Parathyroid adenoma (tissue), 2 donors: ENCODE measurements around the gene DAB2IP.

Source experiments
- H2AFZ ChIP-seq: fragments of 300-600 bp; sonication (generic); one replicate; pipeline ENCODE4 v1.7.0; 2017; ENCODE audit warnings: antibody characterized with exemption, mild to moderate bottlenecking
- H3K27ac ChIP-seq: fragments of 300-600 bp; sonication (generic); one replicate; pipeline ENCODE4 v1.7.0; 2017
- H3K27me3 ChIP-seq: fragments of 300-600 bp; sonication (generic); one replicate; pipeline ENCODE4 v1.7.0; 2017; ENCODE audit warnings: low read length; ENCODE audit not compliant: control insufficient read depth, insufficient read depth
- H3K36me3 ChIP-seq: fragments of 300-600 bp; sonication (generic); one replicate; pipeline ENCODE4 v1.7.0; 2017; ENCODE audit warnings: low read length; ENCODE audit not compliant: control insufficient read depth, insufficient read depth
- H3K4me1 ChIP-seq: fragments of 300-600 bp; sonication (generic); one replicate; pipeline ENCODE4 v1.7.0; 2017; ENCODE audit warnings: control low read depth
- H3K4me2 ChIP-seq: fragments of 300-600 bp; sonication (generic); one replicate; pipeline ENCODE4 v1.7.0; 2017; ENCODE audit warnings: low read length
- H3K4me3 ChIP-seq: fragments of 300-600 bp; sonication (generic); one replicate; pipeline ENCODE4 v1.7.0; 2017; ENCODE audit warnings: low read depth, low read length
- H3K79me2 ChIP-seq: fragments of 300-600 bp; sonication (generic); one replicate; pipeline ENCODE4 v1.7.0; 2017; ENCODE audit warnings: control low read depth
- H3K9ac ChIP-seq: fragments of 300-600 bp; sonication (generic); one replicate; pipeline ENCODE4 v1.7.0; 2017; ENCODE audit warnings: mild to moderate bottlenecking
- H3K9me3 ChIP-seq: fragments of 300-600 bp; sonication (generic); one replicate; pipeline ENCODE4 v1.7.0; 2017; ENCODE audit warnings: low read length; ENCODE audit not compliant: control insufficient read depth
- CTCF ChIP-seq: fragments of 300-600 bp; sonication (generic); IDR thresholded peaks from one replicate; pipeline ENCODE4 v1.7.0; 2017; ENCODE audit warnings: antibody characterized with exemption, mild to moderate bottlenecking
- donor health status: primary hyperparathyroidism.

Gene DAB2IP

GRCh38 chr9:121649476-121650216 is 1.8 kb upstream of the DAB2IP start:
- H3K79me2 ChIP-seq = peaks cover 4% of the 10 kb centered on the region
- H3K36me3 ChIP-seq = no peaks in the 10 kb centered on the region
- no peak overlapping the region for H3K9ac ChIP-seq
- H3K9me3 ChIP-seq = no peaks in the 10 kb centered on the region
- H3K27me3 ChIP-seq = no peaks in the 10 kb centered on the region
- no peak overlapping the region for H3K4me2 ChIP-seq
- TF ChIP-seq CTCF = no peak
- no peaks in the 10 kb centered on the region for H3K4me1 ChIP-seq
- H3K27ac ChIP-seq = no peak overlapping the region
- no peak overlapping the region for H3K4me3 ChIP-seq
- H2AFZ ChIP-seq = no peak overlapping the region

GRCh38 chr9:121650217-121651007 is 1.0 kb upstream of the DAB2IP start:
- Histone ChIP-seq H3K9me3 (no peaks in the 10 kb centered on the region), H2AFZ (no peak overlapping the region), H3K9ac (no peak overlapping the region), H3K27ac (no peak overlapping the region), H3K4me1 (no peaks in the 10 kb centered on the region), H3K79me2 (peaks cover 4% of the 10 kb centered on the region), H3K4me3 (no peak overlapping the region), H3K36me3 (no peaks in the 10 kb centered on the region), H3K4me2 (no peak overlapping the region), H3K27me3 (no peaks in the 10 kb centered on the region)
- no peak for TF ChIP-seq CTCF

GRCh38 chr9:121651008-121651294 is 483 bp upstream of the DAB2IP start:
- H3K4me1 ChIP-seq = no peaks in the 10 kb centered on the region
- no peaks in the 10 kb centered on the region for H3K9me3 ChIP-seq
- H3K9ac ChIP-seq = no peak overlapping the region
- no peak for TF ChIP-seq CTCF
- no peak overlapping the region for H3K4me3 ChIP-seq
- H3K27me3 ChIP-seq = no peaks in the 10 kb centered on the region
- peak overlapping the region; percentile 9 for H2AFZ ChIP-seq
- H3K36me3 ChIP-seq = no peaks in the 10 kb centered on the region
- peaks cover 4% of the 10 kb centered on the region for H3K79me2 ChIP-seq
- H3K4me2 ChIP-seq = peak overlapping the region; percentile 86
- H3K27ac ChIP-seq = no peak overlapping the region

- Histone ChIP-seq H3K9ac (no peak overlapping the region), H3K79me2 (peaks cover 4% of the 10 kb centered on the region), H3K9me3 (no peaks in the 10 kb centered on the region), H3K4me1 (no peaks in the 10 kb centered on the region), H3K27me3 (no peaks in the 10 kb centered on the region), H3K27ac (peak overlapping the region; percentile 67), H3K4me2 (peak overlapping the region; percentile 86), H2AFZ (peak overlapping the region; percentile 38), H3K4me3 (peak overlapping the region; percentile 32), H3K36me3 (no peaks in the 10 kb centered on the region)
- no peak for TF ChIP-seq CTCF
These were observed 795 bp downstream of the DAB2IP start for GRCh38 chr9:121652021-121652837.
